ENCODE results near the gene CCT7.

- no peak for TF ChIP-seq POLR2A (IDR thresholded peaks at IDR 0.05)
- no peak for TF ChIP-seq CTCF (IDR thresholded peaks at IDR 0.05)
- no peak for TF ChIP-seq POLR2AphosphoS5 (IDR thresholded peaks at IDR 0.05; ENCODE audit: insufficient read depth in 1 of 2, low read depth in 1 of 2)
Measured at GRCh38 chr2:73238976-73239375, 4.9 kb downstream of the CCT7 start.
